ENCODE data around the gene ACAD8. TPM values are rescaled to one million over a fixed set of nuclear protein-coding genes. Genes with fewer than 3 reads are reported as not detected.

The ACAD8 gene
- polyA plus RNA-seq, 1 of the 3 experiments (the other 2 are of a cell fraction) = 29.8 TPM

GRCh38 chr11:134270250-134270714, 16.9 kb downstream of the ACAD8 start:
- Histone ChIP-seq H4K20me1 (ENCODE audit: insufficient read depth) (no peaks in the 10 kb centered on the region), H3K36me3 (replicated peaks in 1 of 2; ENCODE audit: control insufficient read depth in 1 of 2, insufficient read depth in 2 of 2, low read length in 1 of 2) (peaks cover under 1 to 1% of the 10 kb centered on the region in 2 experiments), H3K79me2 (ENCODE audit: insufficient read depth) (no peaks in the 10 kb centered on the region), H3K27ac (ENCODE audit: low read depth in 2 of 2, low read length in 1 of 2) (no peak overlapping the region), H3K4me2 (no peak overlapping the region), H3K9me2 (no peaks in the 10 kb centered on the region), H3K4me3 (ENCODE audit: low read depth in 2 of 2, low read length in 1 of 2) (no peak overlapping the region; a peak in 1 of 4 replicates), H3K27me3 (ENCODE audit: insufficient read depth) (peaks cover 23% of the 10 kb centered on the region), H3K9me3 (no peaks in the 10 kb centered on the region), H3K9ac (no peak overlapping the region), H2AFZ (ENCODE audit: low read depth) (no peak overlapping the region), H3F3A (replicated peaks; ENCODE audit: insufficient read depth) (no peaks in the 10 kb centered on the region), H3K4me1 (ENCODE audit: control insufficient read depth in 1 of 2, insufficient read depth in 2 of 2, low read depth in 1 of 2, low read length in 1 of 2) (no peaks in the 10 kb centered on the region; a peak in 1 of 4 replicates)
- ChIA-PET CTCF (interaction anchor here (0.8 to 1.3 kb wide), 6 partner anchors 8 to 89 kb away, joined by 3 to 5 read pairs (median 3); no protein-coding TSS in a partner anchor), POLR2A (no interaction called here)
- TF ChIP-seq MAX (IDR thresholded peaks at IDR 0.05; ENCODE audit: low read depth) (no peak), MXI1 (IDR thresholded peaks at IDR 0.05; ENCODE audit: low read depth, low read length) (0 out of 2 replicates have a peak, but pooled peaks have one; percentile 36), RAD21 (IDR thresholded peaks at IDR 0.05; ENCODE audit: low read length) (peak; percentile 40), CTCF (IDR thresholded peaks at IDR 0.05) (peak; percentile 28; the same call in 1 of the 2 replicates), GABPA (IDR thresholded peaks at IDR 0.05; ENCODE audit: low read depth) (no peak)
- DNase-seq = peak; percentile 56
- WGBS (ENCODE audit: low lambda C conversion rate) = 31% methylated on average over 5 of the region's 5 CpGs

GRCh38 chr11:134271978-134272377, 18.6 kb downstream of the ACAD8 start:
- TF ChIP-seq USF1 (IDR thresholded peaks at IDR 0.05; ENCODE audit: borderline replicate concordance, low read depth) = no peak
- TF ChIP-seq MXI1 (IDR thresholded peaks at IDR 0.05; ENCODE audit: low read depth, low read length) = no peak
- no peak for TF ChIP-seq JUND (IDR thresholded peaks at IDR 0.05)
- no peak for TF ChIP-seq TEAD4 (IDR thresholded peaks at IDR 0.05; ENCODE audit: borderline replicate concordance, insufficient read depth)
- no peak for TF ChIP-seq FOXJ3 (CRISPR knock-in tag; IDR thresholded peaks at IDR 0.05)
- no peak for TF ChIP-seq FOXM1 (IDR thresholded peaks at IDR 0.05; ENCODE audit: low read depth)
- no peak for TF ChIP-seq RFX5 (IDR thresholded peaks at IDR 0.05; ENCODE audit: low read length)
- TF ChIP-seq POLR2AphosphoS5 (IDR thresholded peaks at IDR 0.05; ENCODE audit: low read depth, low read length) = no peak
- no peaks in the 10 kb centered on the region for H4K20me1 ChIP-seq (ENCODE audit: insufficient read depth)
- ChIA-PET CTCF (interaction anchor here (1.4 to 2.7 kb wide), 2 partner anchors 10 to 63 kb away, joined by 4 to 12 read pairs; no protein-coding TSS in a partner anchor), POLR2A (no interaction called here)
- H3K9me2 ChIP-seq = no peaks in the 10 kb centered on the region
- 73% methylated on average over 4 of the region's 4 CpGs for WGBS (ENCODE audit: low lambda C conversion rate)
- H3F3A ChIP-seq (replicated peaks; ENCODE audit: insufficient read depth) = no peaks in the 10 kb centered on the region
- no peak overlapping the region for H2AFZ ChIP-seq (ENCODE audit: low read depth)
- no peak overlapping the region for H3K4me3 ChIP-seq (ENCODE audit: low read depth in 2 of 2, low read length in 1 of 2)
- H3K36me3 ChIP-seq (replicated peaks in 1 of 2; ENCODE audit: control insufficient read depth in 1 of 2, insufficient read depth in 2 of 2, low read length in 1 of 2) = no peaks in the 10 kb centered on the region
- no peak overlapping the region for H3K9ac ChIP-seq
- peaks cover 40% of the 10 kb centered on the region for H3K27me3 ChIP-seq (ENCODE audit: insufficient read depth)
- H3K4me1 ChIP-seq (ENCODE audit: control insufficient read depth in 1 of 2, insufficient read depth in 2 of 2, low read depth in 1 of 2, low read length in 1 of 2) = peaks cover 0 to 7% of the 10 kb centered on the region in 2 experiments; a peak in 1 of 4 replicates
- no peaks in the 10 kb centered on the region for H3K79me2 ChIP-seq (ENCODE audit: insufficient read depth)
- DNase-seq = no peak
- no peak overlapping the region for H3K4me2 ChIP-seq
- H3K27ac ChIP-seq (ENCODE audit: low read depth in 2 of 2, low read length in 1 of 2) = no peak overlapping the region
- no peaks in the 10 kb centered on the region for H3K9me3 ChIP-seq

Measured in SK-N-SH (cell line).